ENCODE measurements around the gene FAM98A.

The FAM98A gene

DNA sequence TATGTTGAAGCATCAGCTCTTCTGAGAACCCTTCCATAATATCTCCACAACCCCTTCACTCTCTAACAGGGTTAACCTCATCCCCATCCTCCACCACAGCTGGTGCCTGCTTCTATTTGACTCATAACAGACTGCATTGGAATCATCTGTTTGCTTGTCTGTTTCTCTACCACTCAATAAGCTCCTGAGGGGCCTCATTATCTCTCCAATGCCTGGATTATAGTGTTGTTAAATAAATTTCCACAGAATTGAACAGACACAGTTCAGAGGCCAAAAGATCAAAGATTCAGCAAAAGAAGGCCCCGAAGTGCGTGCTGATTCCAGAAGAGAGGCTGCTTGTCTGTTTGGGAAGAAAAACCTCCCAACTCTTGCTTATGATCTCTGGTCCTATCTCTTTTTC, 33.7 kb upstream of the FAM98A start:
- DNase-seq (ENCODE audit: low read depth), result no peak
- H3K4me3 ChIP-seq (replicated peaks; ENCODE audit: low read depth, low read length), result no peak overlapping the region
- TF ChIP-seq, protein P1, sequence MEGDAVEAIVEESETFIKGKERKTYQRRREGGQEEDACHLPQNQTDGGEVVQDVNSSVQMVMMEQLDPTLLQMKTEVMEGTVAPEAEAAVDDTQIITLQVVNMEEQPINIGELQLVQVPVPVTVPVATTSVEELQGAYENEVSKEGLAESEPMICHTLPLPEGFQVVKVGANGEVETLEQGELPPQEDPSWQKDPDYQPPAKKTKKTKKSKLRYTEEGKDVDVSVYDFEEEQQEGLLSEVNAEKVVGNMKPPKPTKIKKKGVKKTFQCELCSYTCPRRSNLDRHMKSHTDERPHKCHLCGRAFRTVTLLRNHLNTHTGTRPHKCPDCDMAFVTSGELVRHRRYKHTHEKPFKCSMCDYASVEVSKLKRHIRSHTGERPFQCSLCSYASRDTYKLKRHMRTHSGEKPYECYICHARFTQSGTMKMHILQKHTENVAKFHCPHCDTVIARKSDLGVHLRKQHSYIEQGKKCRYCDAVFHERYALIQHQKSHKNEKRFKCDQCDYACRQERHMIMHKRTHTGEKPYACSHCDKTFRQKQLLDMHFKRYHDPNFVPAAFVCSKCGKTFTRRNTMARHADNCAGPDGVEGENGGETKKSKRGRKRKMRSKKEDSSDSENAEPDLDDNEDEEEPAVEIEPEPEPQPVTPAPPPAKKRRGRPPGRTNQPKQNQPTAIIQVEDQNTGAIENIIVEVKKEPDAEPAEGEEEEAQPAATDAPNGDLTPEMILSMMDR (IDR thresholded peaks at IDR 0.05; ENCODE audit: low read length, missing control alignments), result no peak

DNA sequence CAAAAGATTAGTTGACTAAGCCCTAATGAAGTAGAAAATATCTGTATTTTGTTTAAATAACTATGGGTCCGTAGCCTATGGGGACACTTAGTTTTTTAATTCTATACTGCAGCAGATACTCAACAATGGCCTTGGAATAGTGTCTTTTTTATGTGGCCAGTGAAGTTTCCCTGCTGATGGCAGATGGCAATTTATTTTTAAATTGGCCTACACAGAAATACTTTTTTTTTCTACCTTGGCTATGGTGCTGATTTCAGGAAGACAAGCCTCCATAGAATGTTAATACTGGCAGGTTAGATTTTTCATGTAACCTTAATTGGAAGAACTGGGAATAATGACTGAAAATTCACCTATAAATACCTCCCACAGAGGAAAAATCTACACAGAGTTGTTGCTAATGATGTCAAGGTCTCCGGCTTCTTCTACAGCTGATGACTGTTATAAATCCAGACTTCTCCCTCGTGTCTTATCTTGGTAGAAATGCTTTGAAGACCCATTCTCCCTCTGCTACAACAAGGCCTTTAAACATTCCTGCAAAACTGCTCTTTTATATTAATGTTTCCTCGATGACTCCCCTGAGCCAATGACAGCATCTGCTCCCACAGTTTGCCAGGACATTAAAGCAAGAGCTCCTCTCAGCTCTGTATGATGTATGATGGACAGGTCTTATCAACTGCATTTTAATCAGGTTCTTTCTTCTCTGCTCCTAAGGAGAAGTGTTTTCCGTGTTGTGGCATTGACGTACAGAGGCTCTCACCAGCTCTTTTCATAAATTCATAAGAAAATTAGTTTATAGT, 29.1 kb upstream of the FAM98A start:
- no peak for DNase-seq (ENCODE audit: low read depth)
- no peak overlapping the region for H3K4me3 ChIP-seq (replicated peaks; ENCODE audit: low read depth, low read length)
- TF ChIP-seq, protein P1 (IDR thresholded peaks at IDR 0.05; ENCODE audit: low read length, missing control alignments), result no peak

DNA sequence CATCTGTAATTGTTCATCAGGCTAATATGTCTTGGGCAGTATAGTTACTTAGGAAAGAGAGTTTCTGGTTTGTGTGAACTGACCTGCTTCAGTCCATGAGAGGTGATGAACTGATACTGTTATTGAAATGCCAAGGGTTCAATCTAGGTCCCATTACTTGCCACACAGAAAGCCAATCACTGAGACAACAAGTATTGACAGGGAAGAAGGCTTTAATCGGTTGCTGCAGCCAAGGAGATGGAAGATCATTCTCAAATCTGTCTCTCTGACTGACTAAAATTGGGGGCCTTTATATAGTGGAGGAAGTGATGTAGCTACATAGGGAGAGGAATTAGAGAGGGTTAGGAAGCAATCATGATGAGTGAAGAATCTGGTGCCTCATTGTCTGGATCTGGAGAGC, 19.9 kb upstream of the FAM98A start:
- no peak for DNase-seq (ENCODE audit: low read depth)
- TF ChIP-seq, protein P1 (IDR thresholded peaks at IDR 0.05; ENCODE audit: low read length, missing control alignments), result no peak
- no peak overlapping the region for H3K4me3 ChIP-seq (replicated peaks; ENCODE audit: low read depth, low read length)

DNA sequence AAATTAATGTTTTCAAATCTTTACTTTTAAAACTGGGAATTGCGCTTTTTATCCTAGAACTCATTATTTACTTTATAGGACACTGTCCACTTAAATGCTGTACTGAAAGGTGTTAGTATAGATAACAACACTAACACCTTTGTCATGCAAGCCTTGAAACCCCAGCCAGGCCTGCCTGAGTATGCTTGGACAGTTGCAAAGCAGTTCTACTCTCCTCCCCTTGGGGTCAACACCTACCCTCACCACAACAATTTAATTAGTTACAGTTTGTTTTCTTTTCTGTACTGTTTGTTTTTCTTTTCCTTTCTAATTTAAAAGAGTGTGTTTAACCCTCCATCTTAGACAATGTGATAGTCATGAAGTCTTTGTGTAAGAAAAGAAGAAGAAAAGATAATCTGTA, 18.9 kb upstream of the FAM98A start:
- TF ChIP-seq, protein P1 (IDR thresholded peaks at IDR 0.05; ENCODE audit: low read length, missing control alignments), result no peak
- no peak overlapping the region for H3K4me3 ChIP-seq (replicated peaks; ENCODE audit: low read depth, low read length)
- no peak for DNase-seq (ENCODE audit: low read depth)

- DNase-seq (ENCODE audit: low read depth), result no peak
- H3K4me3 ChIP-seq (replicated peaks; ENCODE audit: low read depth, low read length), result no peak overlapping the region
- TF ChIP-seq, protein P1 (IDR thresholded peaks at IDR 0.05; ENCODE audit: low read length, missing control alignments), result no peak
These were observed 18.3 kb upstream of the FAM98A start for GRCh38 chr2:33617401-33617800.

DNA sequence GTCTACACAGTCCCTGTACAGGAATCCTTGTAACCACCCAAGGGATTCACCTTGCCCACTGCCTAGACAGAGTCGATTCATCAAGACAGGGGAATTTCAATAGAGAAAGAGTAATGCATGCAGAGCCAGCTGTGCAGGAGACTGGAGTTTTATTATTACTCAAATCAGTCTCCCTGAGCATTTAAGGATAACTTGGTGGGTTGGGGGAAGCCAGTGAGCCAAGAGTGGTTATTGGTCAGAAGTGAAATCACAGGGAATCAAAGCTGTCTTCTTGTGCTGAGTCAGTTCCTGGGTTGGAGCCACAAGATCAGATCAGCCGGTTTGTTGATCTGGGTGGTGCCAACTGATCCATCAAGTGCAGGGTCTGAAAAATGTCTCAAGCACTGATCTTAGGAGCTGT, 17.8 kb upstream of the FAM98A start:
- no peak for DNase-seq (ENCODE audit: low read depth)
- TF ChIP-seq, protein P1 (IDR thresholded peaks at IDR 0.05; ENCODE audit: low read length, missing control alignments), result no peak
- H3K4me3 ChIP-seq (replicated peaks; ENCODE audit: low read depth, low read length), result no peak overlapping the region

DNA sequence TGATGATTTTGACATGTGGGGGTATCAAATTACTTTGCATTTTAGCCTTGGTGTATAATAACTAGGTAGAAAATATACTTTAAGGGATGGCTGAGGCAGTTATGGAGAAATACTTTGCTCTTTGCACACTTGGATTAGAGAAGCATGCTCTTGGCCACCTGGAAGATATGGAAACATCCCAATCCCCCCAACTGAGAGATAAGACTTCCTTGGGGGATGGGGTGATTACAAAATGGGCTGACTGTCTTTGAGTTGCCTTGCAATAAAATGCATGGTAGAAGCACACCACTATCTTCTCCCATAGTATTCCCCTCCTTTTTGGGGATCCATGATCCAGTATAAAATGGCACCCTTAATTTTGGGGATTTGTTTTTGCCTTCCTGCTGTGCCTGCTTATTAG, 15.1 kb upstream of the FAM98A start:
- no peak for DNase-seq (ENCODE audit: low read depth)
- no peak overlapping the region for H3K4me3 ChIP-seq (replicated peaks; ENCODE audit: low read depth, low read length)
- TF ChIP-seq, protein P1 (IDR thresholded peaks at IDR 0.05; ENCODE audit: low read length, missing control alignments), result no peak

Data from fibroblast of pulmonary artery (primary cell).